Endothelial cell (in vitro differentiated cells): Measurements from ENCODE around the gene MCEMP1. TPM values are rescaled to one million over a fixed set of nuclear protein-coding genes. Genes with fewer than 3 reads are reported as not detected.
A peak's percentile ranks its signal among the peaks of the same experiment; 100 is the strongest.

Experiments used
- DNase-seq: peaks from one replicate; pipeline ENCODE4 v3.0.0; 2021; ENCODE audit warnings: low spot score
- H3K27ac Mint-ChIP-seq: one replicate; pipeline ENCODE4 v1.8.0; 2021; ENCODE audit warnings: mixed read lengths, inconsistent platforms; ENCODE audit not compliant: unreplicated experiment
- H3K27me3 Mint-ChIP-seq: one replicate; pipeline ENCODE4 v1.8.0; 2021; ENCODE audit warnings: mild to moderate bottlenecking, moderate library complexity, mixed read lengths, inconsistent platforms; ENCODE audit not compliant: unreplicated experiment
- H3K36me3 Mint-ChIP-seq: one replicate; pipeline ENCODE4 v1.8.0; 2021; ENCODE audit warnings: mild to moderate bottlenecking, low read depth, mixed read lengths, inconsistent platforms; ENCODE audit not compliant: unreplicated experiment
- H3K4me1 Mint-ChIP-seq: one replicate; pipeline ENCODE4 v1.8.0; 2021; ENCODE audit warnings: mild to moderate bottlenecking, mixed read lengths, inconsistent platforms; ENCODE audit not compliant: unreplicated experiment
- H3K4me3 Mint-ChIP-seq: one replicate; pipeline ENCODE4 v1.8.0; 2021; ENCODE audit warnings: mild to moderate bottlenecking, mixed read lengths, inconsistent platforms; ENCODE audit not compliant: unreplicated experiment
- H3K9me3 Mint-ChIP-seq: one replicate; pipeline ENCODE4 v1.8.0; 2021; ENCODE audit warnings: mixed read lengths, inconsistent platforms; ENCODE audit not compliant: unreplicated experiment
- CTCF ChIP-seq: fragments of 200-600 bp; sonication (generic); IDR thresholded peaks from one replicate; pipeline ENCODE4 v1.5.0; 2021; ENCODE audit warnings: antibody characterized with exemption; ENCODE audit not compliant: unreplicated experiment
- total RNA-seq: library from RNA; stranded (reverse); fragmentation: NEBNext Ultra II Directional; extraction: Animal tissue kit (Norgen Biotek cat#: 25700); gene quantifications from one replicate; pipeline ENCODE4 v1.2.1, GENCODE V29; 2021; ENCODE audit not compliant: unreplicated experiment

The MCEMP1 gene
- total RNA-seq, 1 donor from 2014 or later: not detected

- DNase-seq: no peak
- Mint-ChIP-seq H3K9me3 (no peaks in the 10 kb centered on the region), H3K4me1 (peaks cover 33% of the 10 kb centered on the region), H3K27ac (peak overlapping the region; percentile 57), H3K27me3 (peaks cover 28% of the 10 kb centered on the region), H3K4me3 (no peak overlapping the region), H3K36me3 (peaks cover 20% of the 10 kb centered on the region)
- no peak for TF ChIP-seq CTCF
Observed at GRCh38 chr19:7631577-7631976, 45.3 kb upstream of the MCEMP1 start.

GRCh38 chr19:7632340-7633203 is 44.3 kb upstream of the MCEMP1 start:
- Mint-ChIP-seq H3K27ac (no peak overlapping the region), H3K9me3 (no peaks in the 10 kb centered on the region), H3K4me3 (no peak overlapping the region), H3K4me1 (peaks cover 33% of the 10 kb centered on the region), H3K36me3 (peaks cover 16% of the 10 kb centered on the region), H3K27me3 (peaks cover 26% of the 10 kb centered on the region)
- no peak for DNase-seq
- no peak for TF ChIP-seq CTCF

DNA sequence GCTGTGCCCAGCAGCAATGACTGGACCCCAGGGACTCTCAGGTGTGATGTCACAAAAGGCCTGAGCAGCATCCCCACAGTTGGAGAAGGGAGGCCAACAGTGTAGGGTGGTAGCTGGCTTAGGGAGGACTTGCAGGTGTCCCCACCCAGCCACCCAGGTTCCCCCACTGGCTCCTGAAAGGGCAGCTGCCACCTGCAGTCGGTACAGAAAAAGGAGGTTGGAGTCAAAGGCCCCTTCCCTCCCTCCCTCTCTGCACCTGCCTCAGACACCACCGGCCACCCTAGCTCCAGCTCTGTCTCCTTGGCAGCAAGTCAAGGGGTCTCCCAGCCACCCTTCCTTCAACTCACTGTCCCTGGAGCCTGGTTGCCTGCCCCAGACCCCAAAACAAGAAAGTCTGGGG is 43.2 kb upstream of the MCEMP1 start, which contains the start of gene PCP2:
Gene PCP2 (minus strand): TSS at position 22 of the 400 bp plus-strand sequence. CDS start 262 bp downstream, outside the sequence.
- Mint-ChIP-seq H3K36me3 (peaks cover 16% of the 10 kb centered on the region), H3K27me3 (peaks cover 26% of the 10 kb centered on the region), H3K9me3 (no peaks in the 10 kb centered on the region), H3K27ac (no peak within 1 kb of the TSS), H3K4me1 (peaks cover 21% of the 10 kb centered on the region), H3K4me3 (no peak within 1 kb of the TSS)
- no peak for DNase-seq
- no peak for TF ChIP-seq CTCF

DNA sequence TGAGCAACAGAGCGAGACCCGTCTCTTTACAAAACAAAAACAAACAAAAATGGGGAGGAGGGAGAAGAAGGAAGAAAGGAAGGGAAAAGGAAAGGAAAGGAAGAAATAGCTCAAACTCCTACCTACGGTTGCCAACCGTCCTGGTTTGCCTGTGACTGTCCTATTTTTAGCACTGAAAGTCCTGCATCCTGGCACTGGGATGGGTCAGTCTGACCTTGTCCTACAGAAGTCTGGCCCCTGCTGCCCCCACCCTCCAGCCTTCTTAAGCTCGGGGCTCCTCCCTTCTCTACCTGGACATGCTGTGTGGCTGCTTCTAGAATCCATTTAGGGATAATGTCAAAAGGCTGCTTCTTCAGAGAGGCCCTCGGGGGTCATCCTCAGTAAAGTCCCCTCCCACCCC is 41.2 kb upstream of the MCEMP1 start:
- TF ChIP-seq CTCF: no peak
- Mint-ChIP-seq H3K9me3 (no peaks in the 10 kb centered on the region), H3K36me3 (peaks cover 10% of the 10 kb centered on the region), H3K4me3 (peak overlapping the region; percentile 62), H3K27ac (no peak overlapping the region), H3K4me1 (peaks cover 2% of the 10 kb centered on the region), H3K27me3 (peaks cover 19% of the 10 kb centered on the region)
- DNase-seq: no peak

- Mint-ChIP-seq H3K4me3 (peak overlapping the region; percentile 88), H3K27ac (no peak overlapping the region), H3K9me3 (no peaks in the 10 kb centered on the region), H3K27me3 (peaks cover 18% of the 10 kb centered on the region), H3K36me3 (peaks cover 10% of the 10 kb centered on the region), H3K4me1 (no peaks in the 10 kb centered on the region)
- DNase-seq: no peak
- no peak for TF ChIP-seq CTCF
Observed at GRCh38 chr19:7636317-7636690, 40.6 kb upstream of the MCEMP1 start.
